Neural cell (in vitro differentiated cells): ENCODE data around the gene GPR65.

ENCODE experiments used
- EZH2 ChIP-seq: fragments of 200-600, 300-800 bp; shearing (Covaris generic), sonication (generic); IDR thresholded peaks from 2 replicates; pipeline ENCODE4 v1.6.1; 2014; ENCODE audit warnings: antibody characterized with exemption, low read length, borderline replicate concordance, mild to moderate bottlenecking; ENCODE audit not compliant: insufficient read depth, poor library complexity, severe bottlenecking
- POLR2AphosphoS5 ChIP-seq: IDR thresholded peaks from 2 replicates; pipeline ENCODE4 v1.6.1; 2012
- RAD21 ChIP-seq: fragments of 450-650 bp; conservative IDR thresholded peaks from 2 replicates; pipeline ENCODE4 v1.6.1; 2014; ENCODE audit warnings: antibody characterized with exemption, mild to moderate bottlenecking, moderate library complexity
- TAF1 ChIP-seq: IDR thresholded peaks from 2 replicates; pipeline ENCODE4 v1.6.1; 2012; ENCODE audit warnings: low read depth
- TF ChIP-seq, protein P1 (sequence below): fragments of 450-650 bp; IDR thresholded peaks from 2 replicates; pipeline ENCODE4 v1.5.1; 2014; ENCODE audit warnings: antibody characterized with exemption, mild to moderate bottlenecking, moderate library complexity; ENCODE audit not compliant: poor library complexity, severe bottlenecking
- TF ChIP-seq, protein P2 (sequence below): IDR thresholded peaks from 2 replicates; pipeline ENCODE4 v1.6.1; 2012; ENCODE audit warnings: borderline replicate concordance

DNA sequence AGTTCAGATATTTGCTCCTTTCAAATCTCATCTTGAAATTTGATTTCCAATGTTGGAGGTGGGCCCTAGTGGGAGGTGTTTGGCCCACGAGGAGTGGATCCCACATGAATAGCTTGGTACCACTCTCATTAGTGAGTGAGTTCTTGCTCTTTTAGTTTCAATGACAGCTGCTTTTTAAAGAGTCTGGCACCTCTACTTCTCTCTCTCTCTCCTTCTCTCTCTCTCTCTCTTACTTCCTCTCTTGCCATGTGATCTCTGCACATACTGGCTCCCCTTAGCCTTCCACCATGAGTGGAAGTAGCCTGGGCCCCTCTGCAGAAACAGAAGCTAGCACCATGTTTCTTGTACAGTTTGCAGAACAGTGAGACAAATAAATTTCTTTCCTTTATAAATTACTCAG lies 25.1 kb downstream of the GPR65 start:
- TF ChIP-seq, protein P1, sequence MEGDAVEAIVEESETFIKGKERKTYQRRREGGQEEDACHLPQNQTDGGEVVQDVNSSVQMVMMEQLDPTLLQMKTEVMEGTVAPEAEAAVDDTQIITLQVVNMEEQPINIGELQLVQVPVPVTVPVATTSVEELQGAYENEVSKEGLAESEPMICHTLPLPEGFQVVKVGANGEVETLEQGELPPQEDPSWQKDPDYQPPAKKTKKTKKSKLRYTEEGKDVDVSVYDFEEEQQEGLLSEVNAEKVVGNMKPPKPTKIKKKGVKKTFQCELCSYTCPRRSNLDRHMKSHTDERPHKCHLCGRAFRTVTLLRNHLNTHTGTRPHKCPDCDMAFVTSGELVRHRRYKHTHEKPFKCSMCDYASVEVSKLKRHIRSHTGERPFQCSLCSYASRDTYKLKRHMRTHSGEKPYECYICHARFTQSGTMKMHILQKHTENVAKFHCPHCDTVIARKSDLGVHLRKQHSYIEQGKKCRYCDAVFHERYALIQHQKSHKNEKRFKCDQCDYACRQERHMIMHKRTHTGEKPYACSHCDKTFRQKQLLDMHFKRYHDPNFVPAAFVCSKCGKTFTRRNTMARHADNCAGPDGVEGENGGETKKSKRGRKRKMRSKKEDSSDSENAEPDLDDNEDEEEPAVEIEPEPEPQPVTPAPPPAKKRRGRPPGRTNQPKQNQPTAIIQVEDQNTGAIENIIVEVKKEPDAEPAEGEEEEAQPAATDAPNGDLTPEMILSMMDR = no peak
- TF ChIP-seq, protein P2, sequence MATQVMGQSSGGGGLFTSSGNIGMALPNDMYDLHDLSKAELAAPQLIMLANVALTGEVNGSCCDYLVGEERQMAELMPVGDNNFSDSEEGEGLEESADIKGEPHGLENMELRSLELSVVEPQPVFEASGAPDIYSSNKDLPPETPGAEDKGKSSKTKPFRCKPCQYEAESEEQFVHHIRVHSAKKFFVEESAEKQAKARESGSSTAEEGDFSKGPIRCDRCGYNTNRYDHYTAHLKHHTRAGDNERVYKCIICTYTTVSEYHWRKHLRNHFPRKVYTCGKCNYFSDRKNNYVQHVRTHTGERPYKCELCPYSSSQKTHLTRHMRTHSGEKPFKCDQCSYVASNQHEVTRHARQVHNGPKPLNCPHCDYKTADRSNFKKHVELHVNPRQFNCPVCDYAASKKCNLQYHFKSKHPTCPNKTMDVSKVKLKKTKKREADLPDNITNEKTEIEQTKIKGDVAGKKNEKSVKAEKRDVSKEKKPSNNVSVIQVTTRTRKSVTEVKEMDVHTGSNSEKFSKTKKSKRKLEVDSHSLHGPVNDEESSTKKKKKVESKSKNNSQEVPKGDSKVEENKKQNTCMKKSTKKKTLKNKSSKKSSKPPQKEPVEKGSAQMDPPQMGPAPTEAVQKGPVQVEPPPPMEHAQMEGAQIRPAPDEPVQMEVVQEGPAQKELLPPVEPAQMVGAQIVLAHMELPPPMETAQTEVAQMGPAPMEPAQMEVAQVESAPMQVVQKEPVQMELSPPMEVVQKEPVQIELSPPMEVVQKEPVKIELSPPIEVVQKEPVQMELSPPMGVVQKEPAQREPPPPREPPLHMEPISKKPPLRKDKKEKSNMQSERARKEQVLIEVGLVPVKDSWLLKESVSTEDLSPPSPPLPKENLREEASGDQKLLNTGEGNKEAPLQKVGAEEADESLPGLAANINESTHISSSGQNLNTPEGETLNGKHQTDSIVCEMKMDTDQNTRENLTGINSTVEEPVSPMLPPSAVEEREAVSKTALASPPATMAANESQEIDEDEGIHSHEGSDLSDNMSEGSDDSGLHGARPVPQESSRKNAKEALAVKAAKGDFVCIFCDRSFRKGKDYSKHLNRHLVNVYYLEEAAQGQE = no peak
- no peak for TF ChIP-seq RAD21
- TF ChIP-seq TAF1 = no peak
- no peak for TF ChIP-seq EZH2
- TF ChIP-seq POLR2AphosphoS5 = no peak
